DMS 273 (cell line): ENCODE results near the gene SLC4A1.
A peak's percentile ranks its signal among the peaks of the same experiment; 100 is the strongest.

ENCODE experiments used
- DNase-seq: peaks from one replicate; lab custom pipeline; 2025; ENCODE audit not compliant: unreplicated experiment; lab: John Stamatoyannopoulos, UW

Gene SLC4A1

GRCh38 chr17:44267818-44268490 lies at the start of gene SLC4A1:
Gene SLC4A1 (minus strand): TSS chr17:44268135. CDS start chr17:44262866, 5,269 bp downstream.
- no peak for DNase-seq

DNA sequence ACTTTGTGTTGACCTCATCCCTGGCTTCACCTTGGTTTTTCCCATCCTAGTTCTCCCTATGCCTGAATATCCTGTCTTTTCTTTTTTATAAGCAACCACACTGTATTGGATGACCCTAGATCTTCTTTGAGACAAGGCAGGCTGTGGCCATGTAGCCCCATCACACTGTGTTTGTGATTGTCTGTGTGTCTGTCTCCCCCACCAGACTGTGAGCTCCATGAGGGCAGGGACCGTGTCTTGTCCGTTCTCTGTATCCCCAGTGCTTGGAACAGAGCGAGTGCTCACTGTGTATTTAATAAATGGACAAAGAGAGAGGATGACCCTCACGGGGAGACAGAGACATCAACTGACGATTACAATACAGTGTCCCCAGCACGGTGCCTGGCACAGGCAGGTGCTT lies 49.6 kb upstream of the SLC4A1 start:
- no peak for DNase-seq

- no peak for DNase-seq
These were observed 48.1 kb upstream of the SLC4A1 start for GRCh38 chr17:44315760-44316731.

GRCh38 chr17:44314869-44315661 lies 47.1 kb upstream of the SLC4A1 start:
- peak; percentile 63 for DNase-seq

- peak; percentile 32 for DNase-seq
These were observed 46.6 kb upstream of the SLC4A1 start for GRCh38 chr17:44314524-44314868.

DNA sequence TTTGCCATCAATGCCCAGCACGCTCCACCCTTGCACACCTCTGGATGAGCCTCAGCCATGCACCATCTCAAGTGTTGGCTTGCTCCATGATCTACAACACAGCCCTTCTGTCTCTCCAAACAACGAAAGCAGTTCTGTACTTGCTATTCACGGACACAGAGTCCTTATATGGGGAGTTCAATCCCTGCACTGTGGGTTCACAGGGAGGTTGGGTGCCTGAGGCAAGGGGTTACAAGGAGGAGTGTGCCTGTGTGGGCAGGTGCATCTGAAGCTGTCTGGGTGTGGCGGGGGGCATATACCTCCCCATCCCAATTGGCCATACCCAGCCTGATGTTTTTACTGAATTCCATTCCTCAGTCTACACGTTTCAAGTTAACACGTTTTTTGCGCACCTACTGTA lies 46.1 kb upstream of the SLC4A1 start:
- DNase-seq, result no peak

GRCh38 chr17:44312396-44313104 lies 44.6 kb upstream of the SLC4A1 start:
- DNase-seq, result no peak

- DNase-seq, result peak; percentile 47
These were observed 43.7 kb upstream of the SLC4A1 start for GRCh38 chr17:44311562-44312181.

DNA sequence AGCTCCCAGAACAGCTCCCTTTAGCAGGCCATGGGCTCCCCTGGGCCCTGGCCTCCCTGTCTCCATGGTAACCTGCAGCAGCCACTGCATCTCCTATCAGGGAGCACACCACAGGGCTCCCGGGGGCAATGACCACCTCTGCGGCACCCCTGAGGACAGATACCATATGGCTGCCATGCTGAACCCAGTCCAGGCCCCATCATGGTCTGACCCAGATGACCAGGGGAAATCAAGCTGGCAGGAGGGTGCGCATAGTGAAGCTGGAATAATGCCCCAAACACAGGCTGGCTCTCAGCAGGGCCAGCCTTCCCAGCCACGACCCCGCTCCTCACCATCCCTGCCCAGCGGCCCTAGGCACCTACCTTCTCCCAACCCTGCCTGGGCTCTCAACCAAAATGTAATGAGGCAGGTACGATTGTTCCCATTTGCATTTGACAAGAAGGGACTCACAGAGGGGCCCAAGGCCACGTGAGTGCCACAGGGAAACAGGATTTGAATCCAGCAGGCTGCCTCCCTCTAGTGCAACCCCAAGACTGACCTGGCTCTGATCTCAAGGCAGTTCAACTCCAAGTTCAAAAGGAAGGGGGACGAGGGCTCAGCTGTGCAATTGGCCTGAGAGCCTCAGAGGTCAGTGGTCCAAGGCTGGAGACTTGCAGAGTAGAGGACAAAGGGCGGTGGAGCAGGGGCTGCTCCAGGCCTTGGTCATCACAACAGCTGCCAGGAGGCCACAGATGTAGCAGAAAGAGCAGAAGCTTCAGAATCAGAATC lies 42.9 kb upstream of the SLC4A1 start:
- DNase-seq, result peak; percentile 37

- DNase-seq, result no peak
These were observed 42.3 kb upstream of the SLC4A1 start for GRCh38 chr17:44310188-44310587.

GRCh38 chr17:44309472-44309871 lies 41.5 kb upstream of the SLC4A1 start:
- DNase-seq, result peak; percentile 27

- peak; percentile 39 for DNase-seq
These were observed 40.9 kb upstream of the SLC4A1 start for GRCh38 chr17:44308865-44309264.

DNA sequence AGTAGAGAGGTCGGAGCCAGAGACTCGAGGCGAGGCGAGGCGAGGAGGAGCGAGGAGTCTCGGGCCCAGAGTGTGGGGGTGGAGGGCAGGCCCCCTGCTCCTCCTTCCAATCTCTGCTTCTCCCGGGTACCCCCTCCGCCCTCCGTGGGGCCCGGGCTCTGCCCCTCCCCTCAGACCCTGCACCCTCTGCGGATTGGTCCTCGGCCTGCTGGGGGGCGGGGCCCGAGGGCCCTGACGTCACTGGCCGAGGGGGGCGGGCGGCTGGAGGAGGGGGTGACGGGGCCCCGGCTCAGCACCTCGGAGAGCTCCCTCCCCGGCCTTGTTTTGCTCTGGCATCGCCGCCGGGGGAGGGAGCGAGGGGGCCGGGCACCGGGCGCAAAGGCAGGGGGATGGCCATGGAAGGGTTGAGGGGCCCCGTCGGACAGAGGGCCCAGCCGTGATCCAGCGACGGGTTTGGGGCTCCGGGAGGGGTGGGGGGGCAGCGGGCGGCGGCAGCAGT lies 40.4 kb upstream of the SLC4A1 start, which contains the start of gene RUNDC3A:
RUNDC3A (plus strand) TSS at position 282 of the 499 bp plus-strand sequence. CDS start 232 bp downstream, outside the sequence.
- peak; percentile 97 for DNase-seq

DNA sequence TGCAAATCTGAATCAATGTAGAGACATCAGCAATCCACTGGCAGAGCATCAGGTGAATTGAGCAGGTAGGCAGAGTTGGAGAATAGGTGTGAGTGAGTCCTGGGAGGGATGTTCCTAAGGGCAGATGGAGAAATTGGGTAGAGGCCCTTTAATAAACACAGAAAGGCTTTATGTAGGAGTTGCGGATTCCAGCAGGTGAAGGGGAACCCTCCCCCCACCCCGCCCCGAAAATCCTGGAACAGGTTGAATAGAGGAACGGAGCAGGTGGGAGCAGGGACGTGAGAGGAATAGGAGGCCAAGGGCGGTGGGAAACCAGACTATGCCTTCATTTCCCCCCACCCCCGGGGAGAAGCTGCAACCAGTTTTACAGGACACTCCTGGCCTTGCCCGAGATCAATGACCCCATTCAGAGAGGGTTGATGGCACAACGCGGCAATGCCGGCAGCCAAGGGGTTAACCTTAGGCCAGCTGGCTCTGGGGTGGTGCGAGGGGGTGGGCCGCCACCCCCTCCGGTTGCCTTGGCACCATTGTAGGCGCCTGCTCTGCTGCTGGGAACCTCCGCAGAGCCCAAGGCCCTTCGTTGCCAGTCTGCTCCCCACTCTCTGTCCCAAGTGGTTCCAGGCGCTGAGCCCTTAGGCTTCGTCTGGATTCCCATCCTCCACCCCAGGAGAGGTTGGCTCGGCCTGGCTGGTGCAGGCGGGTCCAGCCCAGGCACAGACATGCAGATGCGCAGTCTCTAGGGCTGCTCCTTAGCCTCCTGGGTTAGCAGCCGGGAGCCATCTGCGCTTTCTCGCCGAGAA lies 39.7 kb upstream of the SLC4A1 start:
- DNase-seq, result peak; percentile 96

GRCh38 chr17:44304651-44305050 lies 36.7 kb upstream of the SLC4A1 start:
- DNase-seq, result no peak

DNA sequence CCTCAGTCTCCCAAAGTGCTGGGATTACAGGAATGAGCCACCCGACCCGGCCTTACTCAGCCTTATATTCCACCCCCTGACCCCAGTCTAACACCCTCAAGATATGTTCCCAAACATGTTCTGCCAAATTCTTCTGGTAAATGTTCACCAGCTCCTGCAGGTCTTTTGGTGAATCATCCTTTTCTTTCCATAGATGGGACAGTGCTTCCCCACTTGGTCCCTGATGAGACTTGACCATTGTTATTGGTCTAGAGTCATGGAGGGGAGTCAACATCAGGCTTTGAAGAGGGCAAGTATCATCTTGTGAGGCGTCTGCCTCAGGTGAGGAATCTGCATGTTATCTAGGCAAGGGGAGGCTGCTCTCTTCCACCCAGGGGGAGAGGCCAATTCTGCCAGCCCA lies 30.0 kb upstream of the SLC4A1 start:
- no peak for DNase-seq

DNA sequence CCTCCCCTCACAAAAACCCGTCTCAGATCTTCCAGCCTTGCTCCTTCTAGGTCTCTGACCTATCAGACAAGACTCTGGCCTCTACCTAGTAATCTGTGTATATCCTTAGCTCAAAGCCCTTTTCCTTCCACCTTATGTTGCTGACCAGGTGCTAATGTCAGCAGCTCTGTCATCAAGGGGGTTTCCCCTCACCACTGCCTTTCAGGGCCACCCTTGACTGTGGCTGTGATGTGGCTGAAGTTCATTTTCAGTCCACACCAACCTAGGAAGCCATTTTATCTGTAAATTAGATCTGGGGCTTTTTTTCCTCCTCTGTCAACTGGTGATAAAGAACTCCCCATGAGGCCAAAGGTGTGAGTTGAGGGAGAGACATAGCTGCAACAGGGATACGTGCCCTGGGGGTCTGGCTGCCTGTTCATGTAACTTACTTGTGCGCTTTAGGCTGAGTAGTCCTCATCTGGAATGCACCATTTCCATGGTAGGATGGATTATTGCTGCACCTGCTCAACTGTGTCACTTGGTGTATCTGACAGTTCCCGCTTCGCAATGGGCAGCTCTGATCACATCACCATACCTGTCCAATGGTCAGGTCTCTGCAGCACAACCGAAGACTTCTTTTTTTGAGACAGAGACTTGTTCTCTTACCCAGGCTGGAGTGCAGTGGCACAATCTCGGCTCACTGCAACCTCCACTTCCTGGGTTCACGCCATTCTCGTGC lies 25.7 kb upstream of the SLC4A1 start:
- no peak for DNase-seq

GRCh38 chr17:44287651-44288050 lies 19.7 kb upstream of the SLC4A1 start:
- no peak for DNase-seq
